Tibial nerve (tissue), 4 donors: ENCODE data around the gene ZNRF1.

Experiments
- EP300 ChIP-seq, 2 donors: sonication (generic); formaldehyde crosslinking; IDR thresholded peaks; one replicate each; pipeline ENCODE4 v1.6.1; 2017; ENCODE audit warnings: antibody characterized with exemption in 2 of 2, mild to moderate bottlenecking in 1 of 2
- TF ChIP-seq, protein P1 (sequence below), 5 experiments: fragments of 200-600 bp in 3 of 5; fragments of 450-650 bp in 2 of 5; sonication (generic) in 3 of 5; IDR thresholded peaks; one replicate each; pipeline ENCODE4 v1.5.1; 2016 to 2019; ENCODE audit warnings: antibody characterized with exemption in 5 of 5, mild to moderate bottlenecking in 3 of 5, moderate library complexity in 2 of 5

GRCh38 chr16:75112734-75113491, 114.1 kb downstream of the ZNRF1 start:
- TF ChIP-seq, protein P1, sequence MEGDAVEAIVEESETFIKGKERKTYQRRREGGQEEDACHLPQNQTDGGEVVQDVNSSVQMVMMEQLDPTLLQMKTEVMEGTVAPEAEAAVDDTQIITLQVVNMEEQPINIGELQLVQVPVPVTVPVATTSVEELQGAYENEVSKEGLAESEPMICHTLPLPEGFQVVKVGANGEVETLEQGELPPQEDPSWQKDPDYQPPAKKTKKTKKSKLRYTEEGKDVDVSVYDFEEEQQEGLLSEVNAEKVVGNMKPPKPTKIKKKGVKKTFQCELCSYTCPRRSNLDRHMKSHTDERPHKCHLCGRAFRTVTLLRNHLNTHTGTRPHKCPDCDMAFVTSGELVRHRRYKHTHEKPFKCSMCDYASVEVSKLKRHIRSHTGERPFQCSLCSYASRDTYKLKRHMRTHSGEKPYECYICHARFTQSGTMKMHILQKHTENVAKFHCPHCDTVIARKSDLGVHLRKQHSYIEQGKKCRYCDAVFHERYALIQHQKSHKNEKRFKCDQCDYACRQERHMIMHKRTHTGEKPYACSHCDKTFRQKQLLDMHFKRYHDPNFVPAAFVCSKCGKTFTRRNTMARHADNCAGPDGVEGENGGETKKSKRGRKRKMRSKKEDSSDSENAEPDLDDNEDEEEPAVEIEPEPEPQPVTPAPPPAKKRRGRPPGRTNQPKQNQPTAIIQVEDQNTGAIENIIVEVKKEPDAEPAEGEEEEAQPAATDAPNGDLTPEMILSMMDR (IDR thresholded peaks at IDR 0.05), result no peak
- no peak for TF ChIP-seq EP300 (IDR thresholded peaks at IDR 0.05)
